Neuronal stem cell (in vitro differentiated cells): ENCODE measurements around the gene SAMD14.

Source experiments
- DNase-seq: peaks from one replicate; pipeline ENCODE4 v3.0.0-alpha.2; 2013; ENCODE audit warnings: low spot score
- H2AFZ ChIP-seq: one replicate; pipeline ENCODE4 v1.6.1; 2013; ENCODE audit warnings: mild to moderate bottlenecking, low read length, inconsistent platforms
- H2AK5ac ChIP-seq: 2 replicates; pipeline ENCODE4 v1.6.1; 2013; ENCODE audit warnings: low read depth, mild to moderate bottlenecking, inconsistent platforms, low read length, moderate library complexity, mixed read lengths
- H2BK120ac ChIP-seq: 2 replicates; pipeline ENCODE4 v1.6.1; 2013; ENCODE audit warnings: low read depth, mild to moderate bottlenecking, inconsistent platforms, low read length, moderate library complexity, mixed read lengths
- H2BK12ac ChIP-seq: one replicate; pipeline ENCODE4 v1.6.1; 2013; ENCODE audit warnings: low read length, inconsistent platforms
- H2BK15ac ChIP-seq: 2 replicates; pipeline ENCODE4 v1.6.1; 2013; ENCODE audit warnings: mild to moderate bottlenecking, low read length, inconsistent platforms, mixed read lengths
- H2BK5ac ChIP-seq: one replicate; pipeline ENCODE4 v1.6.1; 2013; ENCODE audit warnings: inconsistent platforms, mild to moderate bottlenecking, low read length, moderate library complexity
- H3K14ac ChIP-seq: one replicate; pipeline ENCODE4 v1.6.1; 2013; ENCODE audit warnings: low read length, inconsistent platforms
- H3K18ac ChIP-seq: 2 replicates; pipeline ENCODE4 v1.6.1; 2013; ENCODE audit warnings: low read length, inconsistent platforms
- H3K23ac ChIP-seq: 2 replicates; pipeline ENCODE4 v1.6.1; 2013; ENCODE audit warnings: low read depth, mild to moderate bottlenecking, mixed read lengths, low read length, inconsistent platforms; ENCODE audit not compliant: poor library complexity
- H3K27ac ChIP-seq: replicated peaks from 3 replicates; pipeline ENCODE4 v1.5.1; 2013; ENCODE audit warnings: low read length, inconsistent platforms
- H3K27me3 ChIP-seq, 3 experiments: 2 replicates each; pipeline ENCODE4 v1.6.1; 2013; ENCODE audit warnings: low read length in 3 of 3, mild to moderate bottlenecking in 2 of 3, inconsistent platforms in 1 of 3, low read depth in 1 of 3, mixed read lengths in 1 of 3, moderate library complexity in 1 of 3; ENCODE audit not compliant: control insufficient read depth in 3 of 3, insufficient read depth in 3 of 3
- H3K36me3 ChIP-seq, 2 donors: replicated peaks in 1 of 2; 2 replicates each; pipeline ENCODE4 v1.6.1; 2013; ENCODE audit warnings: low read length in 2 of 2; ENCODE audit not compliant: control insufficient read depth in 2 of 2, insufficient read depth in 2 of 2
- H3K4ac ChIP-seq: 2 replicates; pipeline ENCODE4 v1.6.1; 2013; ENCODE audit warnings: inconsistent platforms, mild to moderate bottlenecking, low read length, moderate library complexity
- H3K4me1 ChIP-seq, 2 donors: 1 replicate in 1 of 2; 2 replicates in 1 of 2; pipeline ENCODE4 v1.6.1; 2013; ENCODE audit warnings: low read length in 2 of 2, low read depth in 1 of 2; ENCODE audit not compliant: control insufficient read depth in 2 of 2, insufficient read depth in 1 of 2
- H3K4me2 ChIP-seq: one replicate; pipeline ENCODE4 v1.6.1; 2013; ENCODE audit warnings: mild to moderate bottlenecking, low read length, inconsistent platforms; ENCODE audit not compliant: insufficient read depth, poor library complexity, severe bottlenecking
- H3K4me3 ChIP-seq, 2 donors: 2 replicates each; pipeline ENCODE4 v1.5.1; 2013; ENCODE audit warnings: low read length in 2 of 2, mild to moderate bottlenecking in 2 of 2, inconsistent platforms in 1 of 2, moderate library complexity in 1 of 2
- H3K79me1 ChIP-seq: one replicate; pipeline ENCODE4 v1.6.1; 2013; ENCODE audit warnings: low read depth, mild to moderate bottlenecking, inconsistent platforms, low read length, moderate library complexity
- H3K9ac ChIP-seq: one replicate; pipeline ENCODE4 v1.6.1; 2013; ENCODE audit warnings: mild to moderate bottlenecking, low read depth, low read length, inconsistent platforms; ENCODE audit not compliant: poor library complexity
- H3K9me3 ChIP-seq, 2 donors: replicated peaks in 1 of 2; 2 replicates each; pipeline versions ENCODE3 to v1.6.1; 2013; ENCODE audit warnings: low read length in 2 of 2, mild to moderate bottlenecking in 2 of 2, inconsistent platforms in 1 of 2, low read depth in 1 of 2, mixed read lengths in 1 of 2, moderate library complexity in 1 of 2; ENCODE audit not compliant: control insufficient read depth in 2 of 2, insufficient read depth in 1 of 2
- H4K8ac ChIP-seq: one replicate; pipeline ENCODE4 v1.6.1; 2013; ENCODE audit warnings: low read depth, mild to moderate bottlenecking, inconsistent platforms, low read length, moderate library complexity
- H4K91ac ChIP-seq: one replicate; pipeline ENCODE4 v1.6.1; 2013; ENCODE audit warnings: low read length, low read depth, mild to moderate bottlenecking, inconsistent platforms; ENCODE audit not compliant: poor library complexity
- WGBS, 2 donors: extraction: QIAGEN DNeasy Blood & Tissue Kit; methylation state at CpG; one replicate each; pipeline ENCODE4 v1.1.7; 2013; ENCODE audit warnings: missing lambda C conversion rate in 2 of 2, mixed read lengths in 1 of 2; ENCODE audit not compliant: insufficient read length in 2 of 2, insufficient replicate concordance in 1 of 2; ENCODE audit errors: extremely low coverage in 2 of 2; 5-methylcytosine and 5-hydroxymethylcytosine counted together

The SAMD14 gene

DNA sequence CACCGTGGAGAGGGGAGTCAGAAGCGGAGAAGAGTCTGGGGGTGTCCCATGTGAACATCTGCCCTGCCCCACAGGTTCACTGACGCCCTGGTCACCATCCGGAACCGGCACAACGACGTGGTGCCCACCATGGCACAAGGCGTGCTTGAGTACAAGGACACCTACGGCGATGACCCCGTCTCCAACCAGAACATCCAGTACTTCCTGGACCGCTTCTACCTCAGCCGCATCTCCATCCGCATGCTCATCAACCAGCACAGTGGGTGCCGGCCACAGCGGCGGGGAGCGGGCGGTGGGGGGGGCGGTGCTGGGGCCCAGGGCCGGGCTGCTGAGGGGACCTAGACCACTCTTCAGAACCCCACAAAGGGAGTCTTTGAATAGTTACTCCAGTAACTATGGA, 24.1 kb downstream of the SAMD14 start:
- whole genome bisulfite sequencing, 2 donors = no CpG with 5 or more reads among the region's 21 CpGs
- Histone ChIP-seq H3K23ac (no peak overlapping the region), H3K79me1 (peaks cover 4% of the 10 kb centered on the region), H2AFZ (no peak overlapping the region), H2BK5ac (no peak overlapping the region), H3K4me3 (no peak overlapping the region), H3K27me3 (no peaks in the 10 kb centered on the region), H2AK5ac (peak overlapping the region; percentile 1), H3K4me2 (no peak overlapping the region), H3K4me1 (peaks cover 20 to 25% of the 10 kb centered on the region in 2 donors), H4K91ac (no peak overlapping the region), H2BK15ac (no peak overlapping the region), H3K27ac (no peak overlapping the region), H3K4ac (no peak overlapping the region), H2BK120ac (no peak overlapping the region), H3K9me3 (no peaks in the 10 kb centered on the region), H2BK12ac (no peak overlapping the region), H4K8ac (no peak overlapping the region), H3K36me3 (peaks cover 15 to 33% of the 10 kb centered on the region in 2 donors), H3K9ac (no peak overlapping the region), H3K18ac (peak overlapping the region; percentile 23), H3K14ac (no peak overlapping the region)
- no peak for DNase-seq

DNA sequence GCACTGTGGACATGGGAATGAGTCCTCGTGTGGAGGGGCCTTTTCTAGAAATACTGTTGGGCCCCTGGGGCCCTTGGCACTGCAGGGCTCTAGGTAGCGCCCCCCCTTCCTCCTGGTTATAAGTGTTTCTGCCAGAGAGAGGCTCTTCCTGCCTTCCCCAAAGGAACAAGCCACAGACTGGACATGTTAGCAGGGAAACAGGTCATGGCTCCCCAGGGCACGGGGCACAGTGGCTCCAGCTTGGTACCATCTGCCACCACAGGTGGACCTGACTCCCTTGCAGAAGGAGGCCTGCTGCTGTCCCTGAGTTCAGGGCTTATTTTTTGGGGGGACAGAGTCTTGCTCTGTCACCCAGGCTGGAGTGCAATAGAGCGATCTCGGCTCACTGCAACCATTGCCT, 26.0 kb downstream of the SAMD14 start:
- Histone ChIP-seq H2BK120ac (no peak overlapping the region), H2BK15ac (no peak overlapping the region), H3K36me3 (peaks cover 7 to 19% of the 10 kb centered on the region in 2 donors), H3K27ac (no peak overlapping the region), H3K14ac (no peak overlapping the region), H2BK12ac (no peak overlapping the region), H3K4me3 (no peak overlapping the region), H3K4ac (no peak overlapping the region), H2BK5ac (no peak overlapping the region), H3K18ac (peak overlapping the region; percentile 42), H3K4me1 (peaks cover 21 to 24% of the 10 kb centered on the region in 2 donors), H3K23ac (no peak overlapping the region), H3K79me1 (peaks cover 4% of the 10 kb centered on the region), H4K8ac (no peak overlapping the region), H3K9ac (no peak overlapping the region), H2AK5ac (peak overlapping the region; percentile 29), H3K4me2 (no peak overlapping the region), H2AFZ (no peak overlapping the region), H3K27me3 (no peaks in the 10 kb centered on the region), H3K9me3 (no peaks in the 10 kb centered on the region), H4K91ac (no peak overlapping the region)
- DNase-seq = no peak
- no CpG with 5 or more reads among the region's 5 CpGs for WGBS, 2 donors

DNA sequence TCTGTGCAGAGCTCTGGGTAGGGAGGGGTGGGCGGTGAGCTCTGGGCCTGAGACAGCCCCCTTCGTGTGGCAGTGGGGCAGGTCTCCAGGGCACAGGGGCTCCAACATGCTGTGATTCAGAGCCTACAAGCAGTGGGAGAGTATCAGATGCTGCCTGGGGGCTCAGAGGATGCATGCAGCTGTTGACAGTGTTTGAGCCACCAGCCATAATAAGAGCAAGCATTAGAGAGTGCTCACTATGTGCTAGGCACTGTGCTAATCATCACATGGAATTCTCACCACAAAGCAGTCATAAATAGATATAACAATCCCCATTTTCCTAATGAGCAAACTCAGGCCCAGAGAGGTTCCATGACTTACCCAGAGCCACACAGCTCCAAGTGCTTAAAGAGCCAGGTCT, 26.7 kb downstream of the SAMD14 start:
- no peak overlapping the region for H3K18ac ChIP-seq
- no peak overlapping the region for H3K23ac ChIP-seq
- H3K4ac ChIP-seq = no peak overlapping the region
- H3K36me3 ChIP-seq = peaks cover 4 to 12% of the 10 kb centered on the region in 2 donors
- no peaks in the 10 kb centered on the region for H3K27me3 ChIP-seq
- peaks cover 21 to 24% of the 10 kb centered on the region in 2 donors for H3K4me1 ChIP-seq
- peak overlapping the region; percentile 47 for H3K14ac ChIP-seq
- H3K4me3 ChIP-seq = no peak overlapping the region
- H3K79me1 ChIP-seq = peaks cover 2% of the 10 kb centered on the region
- H2BK12ac ChIP-seq = no peak overlapping the region
- no CpG with 5 or more reads among the region's 2 CpGs for WGBS, 2 donors
- no peak overlapping the region for H4K8ac ChIP-seq
- no peak overlapping the region for H2BK120ac ChIP-seq
- no peak overlapping the region for H2BK5ac ChIP-seq
- H3K9me3 ChIP-seq = no peaks in the 10 kb centered on the region
- H2BK15ac ChIP-seq = no peak overlapping the region
- H2AFZ ChIP-seq = no peak overlapping the region
- no peak overlapping the region for H3K4me2 ChIP-seq
- peak overlapping the region; percentile 6 for H3K9ac ChIP-seq
- H2AK5ac ChIP-seq = no peak overlapping the region
- no peak overlapping the region for H3K27ac ChIP-seq
- no peak overlapping the region for H4K91ac ChIP-seq
- no peak for DNase-seq

DNA sequence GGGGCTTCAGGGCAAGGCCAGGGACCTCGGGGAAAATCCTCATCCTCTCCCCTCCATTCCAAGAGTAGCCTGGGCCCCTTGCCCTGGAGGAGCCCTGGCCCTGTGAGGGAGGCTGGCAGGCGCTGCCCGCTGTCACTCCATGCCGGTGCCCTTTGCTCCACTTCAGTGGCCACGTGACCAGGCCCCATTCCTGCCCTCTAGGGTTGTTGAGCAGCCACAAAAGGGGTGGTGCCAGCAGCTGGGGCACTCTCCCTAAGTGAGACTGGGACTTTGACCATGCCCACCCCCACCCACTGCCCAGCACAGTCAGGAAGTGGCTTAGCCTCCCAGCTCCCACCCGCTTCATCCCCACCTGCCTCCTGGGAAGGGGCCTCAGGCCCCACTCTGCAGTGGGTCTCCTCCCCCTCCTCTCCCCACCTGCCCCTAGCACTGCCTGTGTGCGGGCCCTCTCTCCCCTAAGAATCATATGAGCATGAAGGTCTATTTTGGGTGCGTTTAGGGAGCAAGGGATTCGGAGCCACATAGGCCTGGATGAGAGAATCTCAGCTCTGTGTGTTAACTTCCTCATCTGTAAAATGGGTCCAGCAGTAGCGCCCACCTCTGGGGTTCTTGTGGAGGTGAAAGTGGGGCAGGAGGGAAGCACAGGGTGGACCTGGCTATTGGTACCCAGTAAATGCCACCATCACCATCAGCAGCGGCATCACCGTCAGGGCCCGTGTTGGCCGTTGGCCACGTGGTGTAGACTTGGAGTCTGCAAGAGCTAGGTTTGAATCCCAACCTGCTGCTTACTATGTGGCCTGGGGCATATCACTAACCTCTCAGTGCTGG, 27.6 kb downstream of the SAMD14 start:
- Histone ChIP-seq H3K79me1 (peaks cover 2% of the 10 kb centered on the region), H3K4me1 (peaks cover 21 to 24% of the 10 kb centered on the region in 2 donors), H4K91ac (no peak overlapping the region), H2BK15ac (no peak overlapping the region), H2AK5ac (peak overlapping the region; percentile 72), H4K8ac (no peak overlapping the region), H2BK120ac (no peak overlapping the region), H3K14ac (peak overlapping the region; percentile 27), H3K4me3 (no peak overlapping the region), H3K23ac (peak overlapping the region; percentile 13), H2BK5ac (peak overlapping the region; percentile 90), H3K27ac (peak overlapping the region; percentile 24), H3K9ac (peak overlapping the region; percentile 24), H3K18ac (peak overlapping the region; percentile 96), H3K27me3 (no peaks in the 10 kb centered on the region), H2AFZ (no peak overlapping the region), H2BK12ac (no peak overlapping the region), H3K4me2 (no peak overlapping the region), H3K4ac (peak overlapping the region; percentile 26), H3K9me3 (no peaks in the 10 kb centered on the region), H3K36me3 (peaks cover 4 to 5% of the 10 kb centered on the region in 2 donors)
- no CpG with 5 or more reads among the region's 15 CpGs for WGBS, 2 donors
- no peak for DNase-seq
